Panc1 (cell line): ENCODE results near the gene ITGA2B.

Experiments used
- POLR2AphosphoS5 ChIP-seq: IDR thresholded peaks from 2 replicates; pipeline ENCODE4 v1.6.1; 2012; ENCODE audit warnings: mild to moderate bottlenecking, low read depth, low read length, moderate library complexity
- TF ChIP-seq, protein P1 (sequence below): fragments of 450-650 bp; IDR thresholded peaks from 2 replicates; pipeline ENCODE4 v1.5.1; 2017; ENCODE audit warnings: mild to moderate bottlenecking

DNA sequence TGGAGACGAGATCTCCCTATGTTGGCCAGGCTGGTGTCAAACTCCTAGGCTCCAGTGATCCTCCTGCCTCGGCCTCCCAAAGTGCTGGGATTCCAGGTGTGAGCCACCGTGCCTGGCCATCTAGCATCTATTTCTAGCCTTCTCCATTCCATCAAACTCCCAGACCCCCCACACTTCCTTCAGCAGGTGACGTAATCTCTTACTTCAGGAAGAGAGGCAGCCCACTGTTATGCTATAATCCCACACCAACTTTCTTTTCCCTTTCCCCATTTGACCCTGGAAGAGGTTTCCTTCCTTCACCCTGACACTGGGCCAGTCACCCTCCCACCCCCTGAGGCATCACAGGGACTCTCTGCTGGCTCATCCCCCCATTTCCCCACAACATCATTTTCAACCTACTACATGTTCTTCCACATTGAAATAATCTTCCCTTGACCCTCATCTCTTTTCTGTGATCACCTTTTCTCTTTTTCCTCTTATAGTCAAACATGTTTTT is 7.6 kb downstream of the ITGA2B start:
- TF ChIP-seq, protein P1, sequence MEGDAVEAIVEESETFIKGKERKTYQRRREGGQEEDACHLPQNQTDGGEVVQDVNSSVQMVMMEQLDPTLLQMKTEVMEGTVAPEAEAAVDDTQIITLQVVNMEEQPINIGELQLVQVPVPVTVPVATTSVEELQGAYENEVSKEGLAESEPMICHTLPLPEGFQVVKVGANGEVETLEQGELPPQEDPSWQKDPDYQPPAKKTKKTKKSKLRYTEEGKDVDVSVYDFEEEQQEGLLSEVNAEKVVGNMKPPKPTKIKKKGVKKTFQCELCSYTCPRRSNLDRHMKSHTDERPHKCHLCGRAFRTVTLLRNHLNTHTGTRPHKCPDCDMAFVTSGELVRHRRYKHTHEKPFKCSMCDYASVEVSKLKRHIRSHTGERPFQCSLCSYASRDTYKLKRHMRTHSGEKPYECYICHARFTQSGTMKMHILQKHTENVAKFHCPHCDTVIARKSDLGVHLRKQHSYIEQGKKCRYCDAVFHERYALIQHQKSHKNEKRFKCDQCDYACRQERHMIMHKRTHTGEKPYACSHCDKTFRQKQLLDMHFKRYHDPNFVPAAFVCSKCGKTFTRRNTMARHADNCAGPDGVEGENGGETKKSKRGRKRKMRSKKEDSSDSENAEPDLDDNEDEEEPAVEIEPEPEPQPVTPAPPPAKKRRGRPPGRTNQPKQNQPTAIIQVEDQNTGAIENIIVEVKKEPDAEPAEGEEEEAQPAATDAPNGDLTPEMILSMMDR: no peak
- TF ChIP-seq POLR2AphosphoS5: no peak
